ENCODE measurements around the gene A1CF.
A peak's percentile ranks its signal among the peaks of the same experiment; 100 is the strongest.

Gene A1CF

DNA sequence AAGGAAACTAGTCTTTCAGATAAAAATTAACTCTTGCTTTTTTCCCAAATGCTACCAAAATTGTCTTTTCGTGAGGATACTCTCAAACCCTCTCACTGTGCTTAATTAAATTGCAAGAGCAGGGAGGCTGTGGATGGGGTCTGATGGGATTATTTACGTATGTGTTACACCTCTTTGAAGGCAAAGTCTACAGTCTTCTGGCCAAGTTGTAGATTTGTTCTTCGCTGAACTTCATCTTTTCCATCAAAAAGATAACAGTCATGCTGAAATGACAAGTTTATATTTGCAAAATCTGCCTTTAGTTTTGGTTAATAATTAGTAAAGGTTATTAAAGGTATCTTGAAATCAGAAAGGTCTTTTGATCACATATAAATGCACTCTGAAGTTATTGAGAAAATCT lies 22.7 kb downstream of the A1CF start:
- TF ChIP-seq, protein P1, sequence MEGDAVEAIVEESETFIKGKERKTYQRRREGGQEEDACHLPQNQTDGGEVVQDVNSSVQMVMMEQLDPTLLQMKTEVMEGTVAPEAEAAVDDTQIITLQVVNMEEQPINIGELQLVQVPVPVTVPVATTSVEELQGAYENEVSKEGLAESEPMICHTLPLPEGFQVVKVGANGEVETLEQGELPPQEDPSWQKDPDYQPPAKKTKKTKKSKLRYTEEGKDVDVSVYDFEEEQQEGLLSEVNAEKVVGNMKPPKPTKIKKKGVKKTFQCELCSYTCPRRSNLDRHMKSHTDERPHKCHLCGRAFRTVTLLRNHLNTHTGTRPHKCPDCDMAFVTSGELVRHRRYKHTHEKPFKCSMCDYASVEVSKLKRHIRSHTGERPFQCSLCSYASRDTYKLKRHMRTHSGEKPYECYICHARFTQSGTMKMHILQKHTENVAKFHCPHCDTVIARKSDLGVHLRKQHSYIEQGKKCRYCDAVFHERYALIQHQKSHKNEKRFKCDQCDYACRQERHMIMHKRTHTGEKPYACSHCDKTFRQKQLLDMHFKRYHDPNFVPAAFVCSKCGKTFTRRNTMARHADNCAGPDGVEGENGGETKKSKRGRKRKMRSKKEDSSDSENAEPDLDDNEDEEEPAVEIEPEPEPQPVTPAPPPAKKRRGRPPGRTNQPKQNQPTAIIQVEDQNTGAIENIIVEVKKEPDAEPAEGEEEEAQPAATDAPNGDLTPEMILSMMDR (conservative IDR thresholded peaks at IDR 0.05; ENCODE audit: low read depth, low read length), result no peak
- no peak overlapping the region for H3K4me3 ChIP-seq (ENCODE audit: low read length)
- DNase-seq (ENCODE audit: low read depth), result no peak

DNA sequence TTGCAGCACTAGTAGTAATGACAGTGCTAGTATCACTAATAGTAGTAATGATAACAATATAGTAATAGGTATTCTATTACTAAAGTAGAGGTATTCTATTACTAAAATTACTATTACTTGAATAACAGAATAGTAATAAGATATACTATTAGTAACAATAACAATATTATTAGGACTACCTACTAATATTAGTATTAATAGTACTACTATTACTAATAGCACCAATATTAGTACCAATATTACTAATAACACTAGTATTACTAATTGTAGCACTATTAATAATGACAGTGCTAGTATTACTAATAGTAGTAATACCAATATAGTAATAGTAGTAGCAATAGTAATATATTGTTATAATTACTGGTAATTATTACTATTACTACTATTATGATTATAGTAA lies 24.1 kb downstream of the A1CF start:
- DNase-seq (ENCODE audit: low read depth), result no peak
- TF ChIP-seq, protein P1 (conservative IDR thresholded peaks at IDR 0.05; ENCODE audit: low read depth, low read length), result no peak
- H3K4me3 ChIP-seq (ENCODE audit: low read length), result no peak overlapping the region

DNA sequence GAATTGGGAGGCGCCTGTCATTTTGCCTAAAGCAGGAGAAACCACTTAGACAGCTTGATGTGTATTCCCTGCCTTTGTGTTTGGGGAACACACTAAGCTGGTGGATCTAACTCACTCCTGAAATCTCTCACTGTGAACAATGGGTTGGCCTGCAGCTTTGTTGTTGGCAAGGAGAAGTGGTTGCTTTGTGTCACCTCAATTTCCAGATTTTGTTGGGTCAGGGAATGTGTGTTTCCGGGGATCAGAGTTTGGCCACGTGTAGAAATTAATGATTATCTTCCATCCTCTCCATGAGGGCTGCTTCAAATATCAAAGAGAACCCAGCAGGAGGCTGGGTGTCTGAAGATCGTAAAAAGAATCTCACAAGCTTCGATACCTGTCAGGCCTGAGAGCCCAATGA lies 27.8 kb downstream of the A1CF start:
- TF ChIP-seq, protein P1 (conservative IDR thresholded peaks at IDR 0.05; ENCODE audit: low read depth, low read length), result no peak
- no peak overlapping the region for H3K4me3 ChIP-seq (ENCODE audit: low read length)
- no peak for DNase-seq (ENCODE audit: low read depth)

DNA sequence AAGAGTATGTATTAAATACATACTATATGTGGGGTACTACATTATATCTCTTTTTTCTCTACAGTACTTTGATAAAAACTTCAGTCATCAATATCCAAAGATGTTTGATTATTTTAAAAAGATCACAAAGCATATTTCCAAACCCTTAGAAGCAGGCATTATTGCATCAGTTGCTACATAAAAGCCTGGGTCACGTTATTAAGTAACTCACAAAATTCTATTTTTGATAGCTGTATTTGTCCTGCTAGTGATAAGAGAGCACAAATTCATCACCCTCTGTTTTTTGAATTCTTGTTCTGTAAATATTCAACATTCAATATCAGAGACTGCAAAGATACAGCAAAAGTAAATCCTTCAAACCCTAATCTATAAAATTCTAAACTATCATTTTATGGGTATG lies 30.0 kb downstream of the A1CF start:
- TF ChIP-seq, protein P1 (conservative IDR thresholded peaks at IDR 0.05; ENCODE audit: low read depth, low read length), result no peak
- DNase-seq (ENCODE audit: low read depth), result no peak
- H3K4me3 ChIP-seq (ENCODE audit: low read length), result no peak overlapping the region

DNA sequence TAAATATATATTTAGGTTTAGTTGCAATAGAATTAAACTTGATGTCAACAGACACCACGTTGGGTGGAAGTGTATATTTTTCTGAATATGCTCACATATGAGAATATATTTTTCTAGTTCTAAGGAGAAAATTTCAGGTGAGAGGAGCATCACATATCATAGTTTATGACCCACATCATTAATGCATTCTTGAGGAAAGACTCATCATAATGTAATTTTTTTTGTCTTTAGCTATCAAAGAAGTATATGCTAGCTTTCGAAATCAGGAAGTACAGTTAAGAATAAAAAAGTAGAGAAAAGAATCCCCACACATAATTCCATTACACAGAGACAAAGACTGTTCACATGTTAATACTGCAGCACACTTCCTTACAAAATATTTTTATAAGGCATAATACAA lies 30.4 kb downstream of the A1CF start:
- TF ChIP-seq, protein P1 (conservative IDR thresholded peaks at IDR 0.05; ENCODE audit: low read depth, low read length), result no peak
- no peak for DNase-seq (ENCODE audit: low read depth)
- no peak overlapping the region for H3K4me3 ChIP-seq (ENCODE audit: low read length)

DNA sequence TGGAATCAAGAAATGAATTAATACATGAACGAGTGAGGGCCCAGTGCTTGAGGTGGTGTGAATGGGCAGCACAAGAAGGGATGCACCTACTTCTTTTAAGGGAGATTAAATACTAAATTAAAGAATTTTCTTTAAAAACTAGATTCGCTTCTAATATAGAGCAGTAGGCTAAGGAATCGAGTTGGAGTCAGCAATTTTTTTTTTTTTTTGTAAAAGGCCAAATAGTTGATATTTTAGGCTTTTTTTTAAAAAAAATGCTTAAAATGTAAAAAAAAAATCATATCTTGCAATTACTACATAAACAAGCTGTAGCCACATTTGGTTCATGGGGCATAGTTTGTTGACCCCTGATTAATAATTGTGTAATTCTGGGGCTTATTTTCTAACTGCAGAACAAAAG lies 31.9 kb downstream of the A1CF start:
- TF ChIP-seq, protein P1 (conservative IDR thresholded peaks at IDR 0.05; ENCODE audit: low read depth, low read length), result no peak
- DNase-seq (ENCODE audit: low read depth), result no peak
- H3K4me3 ChIP-seq (ENCODE audit: low read length), result no peak overlapping the region

DNA sequence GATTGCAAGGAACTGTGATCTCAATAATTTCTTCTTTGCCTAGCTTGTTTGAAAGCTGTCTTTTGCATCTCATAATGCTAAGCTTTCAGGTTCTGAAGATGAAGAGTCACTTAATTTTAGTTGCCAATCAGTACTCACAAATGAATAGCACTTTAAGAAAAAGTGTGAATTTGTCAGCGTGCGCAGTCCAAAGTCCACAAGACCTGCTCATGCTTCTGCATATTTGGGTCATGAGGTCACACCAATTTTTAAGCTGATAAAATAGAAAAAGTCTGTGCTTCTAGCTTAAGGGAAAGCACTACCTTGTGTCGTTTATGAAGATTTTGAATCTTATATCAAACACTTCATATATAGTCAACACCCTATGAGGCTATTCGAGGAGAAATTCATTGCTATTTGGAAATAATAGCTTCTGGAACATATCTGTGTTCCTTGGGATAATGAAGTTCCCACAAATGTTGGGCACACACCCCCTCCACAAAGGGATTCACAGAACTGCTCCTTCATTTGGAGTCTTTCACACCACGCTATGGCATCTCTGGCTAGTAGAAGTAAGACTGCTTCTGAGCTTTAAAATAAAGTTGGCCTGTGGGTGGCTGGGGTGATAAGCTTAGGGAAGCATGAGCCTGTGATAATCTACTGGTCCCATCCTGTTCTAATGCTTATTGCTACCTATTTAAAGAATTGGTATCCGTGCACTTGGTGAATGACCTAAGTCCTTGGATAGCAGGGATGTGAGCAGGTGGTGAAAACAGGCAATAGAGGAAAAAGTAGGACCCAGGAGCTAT lies 33.3 kb downstream of the A1CF start:
- TF ChIP-seq, protein P1 (conservative IDR thresholded peaks at IDR 0.05; ENCODE audit: low read depth, low read length), result no peak
- peak; percentile 32 for DNase-seq (ENCODE audit: low read depth)

More for the DNA sequence above, 33.3 kb downstream of the A1CF start:
- H3K4me3 ChIP-seq (ENCODE audit: low read length), result no peak overlapping the region

Data from retinal pigment epithelial cell (primary cell).